Left ventricle myocardium inferior (tissue), 1 donor: ENCODE measurements around the gene NPEPPS. TPM values are rescaled to one million over a fixed set of nuclear protein-coding genes. Genes with fewer than 3 reads are reported as not detected.

Experiments used
- DNase-seq: peaks from one replicate; pipeline ENCODE4 v3.0.0-alpha.2; 2020
- H3K27ac ChIP-seq: fragments of 200-600 bp; replicated peaks from 2 replicates; pipeline ENCODE4 v1.8.0; 2021
- H3K27me3 ChIP-seq: fragments of 200-600 bp; 2 replicates; pipeline ENCODE4 v1.8.0; 2021; ENCODE audit warnings: low read depth
- H3K36me3 ChIP-seq: fragments of 200-600 bp; 2 replicates; pipeline ENCODE4 v1.8.0; 2021
- H3K4me1 ChIP-seq: fragments of 200-600 bp; 2 replicates; pipeline ENCODE4 v1.8.0; 2021
- H3K4me3 ChIP-seq: fragments of 200-600 bp; 2 replicates; pipeline ENCODE4 v1.8.0; 2021; ENCODE audit warnings: mild to moderate bottlenecking, moderate library complexity
- H3K9me3 ChIP-seq: fragments of 200-600 bp; replicated peaks from 2 replicates; pipeline ENCODE4 v1.8.0; 2021
- CTCF ChIP-seq: fragments of 200-600 bp; IDR thresholded peaks from 2 replicates; pipeline ENCODE4 v1.8.0; 2021; ENCODE audit warnings: antibody characterized with exemption, mild to moderate bottlenecking, borderline replicate concordance
- intact Hi-C: fragments of 100-400 bp; cut with micrococcal nuclease; formaldehyde crosslinking; loops from one replicate; pipeline ENCODE4 v1.11.0; 2022
- total RNA-seq: library from RNA; stranded (reverse); fragmentation: NEBNext Ultra II Directional; extraction: Animal tissue kit (Norgen Biotek cat#: 25700); gene quantifications from one replicate; pipeline ENCODE4 v1.2.1, GENCODE V29; 2021
- donor health status: DM: no; HTN: yes; CAD: no; lungs with severe emphysema.

NPEPPS gene
- total RNA-seq, 1 donor from 2014 or later: 72.1 TPM

GRCh38 chr17:47664624-47664941 lies 133.7 kb downstream of the NPEPPS start:
- intact Hi-C loops: no loop called here
- H3K27ac ChIP-seq: no peak overlapping the region
- H3K4me1 ChIP-seq: peaks cover 3% of the 10 kb centered on the region
- no peak overlapping the region for H3K4me3 ChIP-seq
- no peaks in the 10 kb centered on the region for H3K9me3 ChIP-seq
- no peaks in the 10 kb centered on the region for H3K27me3 ChIP-seq
- DNase-seq: no peak
- peak; percentile 4 for TF ChIP-seq CTCF
- peaks cover 97% of the 10 kb centered on the region for H3K36me3 ChIP-seq

- H3K27me3 ChIP-seq: no peaks in the 10 kb centered on the region
- H3K4me1 ChIP-seq: no peaks in the 10 kb centered on the region
- DNase-seq: no peak
- no peak overlapping the region for H3K27ac ChIP-seq
- H3K4me3 ChIP-seq: no peak overlapping the region
- intact Hi-C loops: no loop called here
- H3K36me3 ChIP-seq: peaks cover 97% of the 10 kb centered on the region
- H3K9me3 ChIP-seq: no peaks in the 10 kb centered on the region
- no peak for TF ChIP-seq CTCF
Observed at GRCh38 chr17:47665655-47666054, 134.7 kb downstream of the NPEPPS start.

GRCh38 chr17:47669081-47669480 lies 138.2 kb downstream of the NPEPPS start:
- Histone ChIP-seq H3K4me1 (no peaks in the 10 kb centered on the region), H3K9me3 (no peaks in the 10 kb centered on the region), H3K36me3 (peaks cover 97% of the 10 kb centered on the region), H3K4me3 (no peak overlapping the region), H3K27ac (no peak overlapping the region), H3K27me3 (no peaks in the 10 kb centered on the region)
- no peak for DNase-seq
- intact Hi-C loops: no loop called here
- TF ChIP-seq CTCF: no peak

- TF ChIP-seq CTCF: no peak
- no peak for DNase-seq
- no peaks in the 10 kb centered on the region for H3K27me3 ChIP-seq
- H3K27ac ChIP-seq: no peak overlapping the region
- intact Hi-C loops: no loop called here
- H3K4me3 ChIP-seq: no peak overlapping the region
- peaks cover 98% of the 10 kb centered on the region for H3K36me3 ChIP-seq
- H3K9me3 ChIP-seq: no peaks in the 10 kb centered on the region
- peaks cover 5% of the 10 kb centered on the region for H3K4me1 ChIP-seq
Observed at GRCh38 chr17:47670064-47670463, 139.2 kb downstream of the NPEPPS start.

Other genes with a start within 250 kb of the NPEPPS start
- 2.6 TPM for gene EFCAB13, start 207.2 kb upstream of the NPEPPS start, total RNA-seq
- 173 TPM for gene KPNB1, start 118.8 kb downstream of the NPEPPS start, total RNA-seq
- gene TBKBP1, start 163.1 kb downstream of the NPEPPS start, total RNA-seq: 14.8 TPM
- gene TBX21, start 202.1 kb downstream of the NPEPPS start, total RNA-seq: 0.25 TPM